OCI-LY1 (cell line): Measurements from ENCODE around the gene IFI35.

Experiments used
- EZH2 ChIP-seq: fragments of 200-600 bp; sonication (generic), shearing (Covaris generic); IDR thresholded peaks from 2 replicates; pipeline ENCODE4 v1.8.0; 2017; ENCODE audit warnings: borderline replicate concordance, mixed run types, mild to moderate bottlenecking, antibody characterized with exemption, low read length, moderate library complexity, mixed read lengths
- TF ChIP-seq, protein P1 (sequence below): fragments of 200-600 bp; sonication (generic), shearing (Covaris generic); IDR thresholded peaks from 2 replicates; pipeline ENCODE4 v1.5.1; 2017; ENCODE audit warnings: mild to moderate bottlenecking, antibody characterized with exemption, low read length, moderate library complexity, mixed read lengths

DNA sequence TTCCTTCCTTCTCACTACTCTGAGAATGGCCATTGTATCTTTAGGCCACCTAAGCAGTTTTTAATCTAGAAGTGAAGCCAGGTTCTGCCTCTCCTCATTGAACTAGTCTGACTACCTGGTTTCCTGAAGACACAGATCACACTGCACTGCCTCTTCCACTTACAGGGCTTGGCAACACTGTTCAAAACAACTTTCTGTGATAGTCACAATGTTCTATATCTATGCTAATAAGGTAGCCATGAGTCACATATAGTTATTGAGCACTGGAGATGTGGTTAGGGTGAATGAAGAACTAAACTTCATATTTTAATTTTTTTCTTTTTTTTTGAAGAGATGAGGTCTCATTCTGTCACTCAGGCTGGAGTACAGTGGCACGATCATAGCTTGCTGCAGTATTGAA lies 45.4 kb downstream of the IFI35 start:
- TF ChIP-seq, protein P1, sequence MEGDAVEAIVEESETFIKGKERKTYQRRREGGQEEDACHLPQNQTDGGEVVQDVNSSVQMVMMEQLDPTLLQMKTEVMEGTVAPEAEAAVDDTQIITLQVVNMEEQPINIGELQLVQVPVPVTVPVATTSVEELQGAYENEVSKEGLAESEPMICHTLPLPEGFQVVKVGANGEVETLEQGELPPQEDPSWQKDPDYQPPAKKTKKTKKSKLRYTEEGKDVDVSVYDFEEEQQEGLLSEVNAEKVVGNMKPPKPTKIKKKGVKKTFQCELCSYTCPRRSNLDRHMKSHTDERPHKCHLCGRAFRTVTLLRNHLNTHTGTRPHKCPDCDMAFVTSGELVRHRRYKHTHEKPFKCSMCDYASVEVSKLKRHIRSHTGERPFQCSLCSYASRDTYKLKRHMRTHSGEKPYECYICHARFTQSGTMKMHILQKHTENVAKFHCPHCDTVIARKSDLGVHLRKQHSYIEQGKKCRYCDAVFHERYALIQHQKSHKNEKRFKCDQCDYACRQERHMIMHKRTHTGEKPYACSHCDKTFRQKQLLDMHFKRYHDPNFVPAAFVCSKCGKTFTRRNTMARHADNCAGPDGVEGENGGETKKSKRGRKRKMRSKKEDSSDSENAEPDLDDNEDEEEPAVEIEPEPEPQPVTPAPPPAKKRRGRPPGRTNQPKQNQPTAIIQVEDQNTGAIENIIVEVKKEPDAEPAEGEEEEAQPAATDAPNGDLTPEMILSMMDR: no peak
- TF ChIP-seq EZH2: no peak
